H1 (cell line): Measurements from ENCODE around the gene PTPRD. TPM values are rescaled to one million over a fixed set of nuclear protein-coding genes. Genes with fewer than 3 reads are reported as not detected.

Experiments
- ATF2 ChIP-seq: IDR thresholded peaks from 2 replicates; pipeline ENCODE4 v1.6.1; 2012; ENCODE audit warnings: low read length, inconsistent platforms
- CBX8 ChIP-seq: fragments of 300-800, 300-1000 bp; sonication (generic); IDR thresholded peaks from 2 replicates; pipeline ENCODE4 v1.7.1; 2016; ENCODE audit warnings: low read depth, low read length, borderline replicate concordance
- CHD7 ChIP-seq: fragments of 300-600 bp; sonication (generic); IDR thresholded peaks from 2 replicates; pipeline ENCODE4 v1.7.1; 2012; ENCODE audit warnings: low read length, moderate library complexity, mild to moderate bottlenecking, inconsistent platforms; ENCODE audit not compliant: insufficient replicate concordance
- EGR1 ChIP-seq: IDR thresholded peaks from 2 replicates; pipeline ENCODE4 v1.6.1; 2011; ENCODE audit warnings: low read depth, low read length, borderline replicate concordance
- SP2 ChIP-seq: IDR thresholded peaks from 2 replicates; pipeline ENCODE4 v1.6.1; 2012; ENCODE audit warnings: mild to moderate bottlenecking, low read length, inconsistent platforms
- TCF12 ChIP-seq: IDR thresholded peaks from 2 replicates; pipeline ENCODE4 v1.6.1; 2011; ENCODE audit warnings: low read depth, mild to moderate bottlenecking, low read length
- polyA plus RNA-seq, 7 experiments: library from polyadenylated mRNA; depleted of rRNA in 3 of 7; stranded (reverse) in 5 of 7; unstranded in 2 of 7; fragments of >200 nt in 5 of 7; fragments of 200-250 nt in 2 of 7; gene quantifications; 1 replicate in 5 of 7; 2 replicates in 1 of 7; 4 replicates in 1 of 7; pipeline versions ENCODE4 v1.2.1 to v1.2.3, GENCODE V29; 2011 to 2013; ENCODE audit warnings: missing spikeins in 2 of 7, mixed read lengths in 2 of 7
- total RNA-seq: library from RNA; stranded (reverse); fragmentation: NEBNext Ultra II Directional; extraction: Animal tissue kit (Norgen Biotek cat#: 25700); gene quantifications from 2 replicates; pipeline ENCODE4 v1.2.1, GENCODE V29; 2021

Gene PTPRD
- total and polyA plus RNA-seq, 2 of the 8 experiments (the other 6 are each of a cell fraction or from before 2014, with no cell fraction given): 17.2 to 77.0 TPM

GRCh38 chr9:10594482-10594881 is 18.3 kb downstream of the PTPRD start (continued):
- no peak for TF ChIP-seq CHD7
- no peak for TF ChIP-seq CBX8
- TF ChIP-seq ATF2: no peak
- TF ChIP-seq EGR1: no peak
- TF ChIP-seq TCF12: no peak
- TF ChIP-seq SP2: no peak
